HepG2 (cell line): ENCODE results near the gene EPHA2. TPM values are rescaled to one million over a fixed set of nuclear protein-coding genes. Genes with fewer than 3 reads are reported as not detected.

ENCODE experiments used
- DNMT1 ChIP-seq: sonication (generic); formaldehyde crosslinking; IDR thresholded peaks from 2 replicates; pipeline ENCODE4 v1.5.1; 2020; ENCODE audit warnings: mild to moderate bottlenecking, missing genetic modification reagents
- IRX3 ChIP-seq: sonication (generic); formaldehyde crosslinking; IDR thresholded peaks from 2 replicates; pipeline ENCODE4 v1.8.1; 2023; ENCODE audit warnings: mild to moderate bottlenecking, low read depth, missing genetic modification reagents, borderline replicate concordance
- NCOA5 ChIP-seq: sonication (generic); formaldehyde crosslinking; IDR thresholded peaks from 2 replicates; pipeline ENCODE4 v1.4.0; 2020; ENCODE audit warnings: missing genetic modification reagents
- NFAT5 ChIP-seq: sonication (generic); formaldehyde crosslinking; IDR thresholded peaks from 2 replicates; pipeline ENCODE4 v1.4.0; 2020; ENCODE audit warnings: missing genetic modification reagents
- RARA ChIP-seq: IDR thresholded peaks from 2 replicates; pipeline ENCODE4 v1.6.1; 2016; ENCODE audit warnings: missing genetic modification reagents, missing compliant biosample characterization
- TBX2 ChIP-seq: sonication (generic); formaldehyde crosslinking; IDR thresholded peaks from 2 replicates; pipeline ENCODE4 v1.5.0; 2020; ENCODE audit warnings: missing genetic modification reagents, mild to moderate bottlenecking, borderline replicate concordance
- THRA ChIP-seq: sonication (generic); formaldehyde crosslinking; IDR thresholded peaks from 2 replicates; pipeline ENCODE4 v1.4.0; 2020; ENCODE audit warnings: missing genetic modification reagents, borderline replicate concordance
- ZNF574 ChIP-seq: sonication (generic); formaldehyde crosslinking; IDR thresholded peaks from 2 replicates; pipeline ENCODE4 v1.4.0; 2020; ENCODE audit warnings: missing genetic modification reagents
- polyA plus RNA-seq, 8 experiments: library from polyadenylated mRNA; depleted of rRNA in 3 of 8; stranded (reverse) in 7 of 8; unstranded in 1 of 8; fragments of >200 nt; fragmentation: Illumina TruSeq in 4 of 8; extraction: Trizol in 4 of 8; gene quantifications; 2 replicates each; pipeline versions ENCODE4 v1.2.1 to v1.2.3, GENCODE V29; 2011 to 2016; ENCODE audit warnings: low read depth in 4 of 8, missing spikeins in 1 of 8, mixed read lengths in 1 of 8; ENCODE audit not compliant: insufficient read depth in 1 of 8
- total RNA-seq, 5 experiments: library from RNA; depleted of rRNA; stranded (reverse); fragments of >200 nt; fragmentation: Illumina TruSeq; extraction: Trizol; gene quantifications; 2 replicates each; pipeline ENCODE4 v1.2.3, GENCODE V29; 2016; ENCODE audit warnings: low read depth in 1 of 5
- TF ChIP-seq, protein P1 (sequence below): sonication (generic); formaldehyde crosslinking; IDR thresholded peaks from 2 replicates; pipeline ENCODE4; 2020; ENCODE audit warnings: missing genetic modification reagents, mild to moderate bottlenecking, borderline replicate concordance
- TF ChIP-seq, protein P2 (sequence below): sonication (generic); formaldehyde crosslinking; IDR thresholded peaks from 2 replicates; pipeline ENCODE4 v1.4.0; 2020; ENCODE audit warnings: mild to moderate bottlenecking, missing genetic modification reagents

EPHA2 gene
- total and polyA plus RNA-seq, 2 of the 13 experiments (the other 11 are each of a cell fraction or from before 2014, with no cell fraction given): 33.6 to 53.6 TPM

DNA sequence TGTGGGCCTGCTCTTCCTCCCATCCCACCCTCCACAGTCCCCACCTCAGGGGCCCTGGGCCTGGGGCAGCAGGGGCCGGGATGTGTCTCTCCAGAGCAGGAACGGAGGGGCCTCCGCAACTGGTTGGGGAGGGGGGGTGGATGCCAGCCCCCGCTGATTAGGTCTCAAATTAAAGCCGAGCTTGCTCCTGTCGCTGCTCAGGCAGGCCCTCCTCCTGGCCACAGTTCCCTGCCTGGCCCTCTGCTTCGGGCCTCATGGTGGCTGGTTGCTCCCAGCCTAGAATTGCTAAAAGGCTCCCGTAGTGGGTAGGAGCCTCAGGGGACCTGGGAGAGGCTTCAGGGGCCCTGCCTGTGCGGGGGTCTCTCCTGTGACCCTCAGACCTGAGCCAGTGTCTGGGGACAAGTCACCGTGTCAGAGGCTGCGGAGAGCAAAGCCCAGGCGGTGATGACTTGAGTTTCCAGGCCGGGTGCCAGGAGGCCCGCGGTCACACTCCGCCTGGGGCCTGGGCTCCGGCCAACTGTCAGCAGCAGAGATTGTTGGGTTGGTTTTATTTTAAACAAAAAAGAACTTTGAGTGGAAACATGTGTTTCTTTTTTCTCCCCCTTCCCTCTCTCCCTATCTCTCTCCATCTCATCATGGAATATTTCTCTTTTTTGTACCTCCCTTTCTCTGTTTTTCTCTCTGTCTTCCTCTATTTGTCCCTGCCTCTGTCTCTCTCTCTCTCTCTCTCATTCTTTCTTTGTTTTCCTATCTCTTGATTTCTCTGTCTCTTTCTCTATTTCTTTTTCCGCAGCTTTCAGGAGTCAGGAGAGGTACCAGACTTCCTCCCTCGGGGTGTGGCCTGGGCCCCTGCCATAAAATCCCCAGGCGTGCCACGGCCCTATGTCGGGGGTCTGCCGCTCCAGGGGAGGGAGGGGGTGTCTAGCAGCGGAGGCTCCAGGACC is 20.0 kb upstream of the EPHA2 start (continued):
- no peak for TF ChIP-seq NFAT5
- no peak for TF ChIP-seq DNMT1 (CRISPR knock-in tag)
- TF ChIP-seq, protein P1, sequence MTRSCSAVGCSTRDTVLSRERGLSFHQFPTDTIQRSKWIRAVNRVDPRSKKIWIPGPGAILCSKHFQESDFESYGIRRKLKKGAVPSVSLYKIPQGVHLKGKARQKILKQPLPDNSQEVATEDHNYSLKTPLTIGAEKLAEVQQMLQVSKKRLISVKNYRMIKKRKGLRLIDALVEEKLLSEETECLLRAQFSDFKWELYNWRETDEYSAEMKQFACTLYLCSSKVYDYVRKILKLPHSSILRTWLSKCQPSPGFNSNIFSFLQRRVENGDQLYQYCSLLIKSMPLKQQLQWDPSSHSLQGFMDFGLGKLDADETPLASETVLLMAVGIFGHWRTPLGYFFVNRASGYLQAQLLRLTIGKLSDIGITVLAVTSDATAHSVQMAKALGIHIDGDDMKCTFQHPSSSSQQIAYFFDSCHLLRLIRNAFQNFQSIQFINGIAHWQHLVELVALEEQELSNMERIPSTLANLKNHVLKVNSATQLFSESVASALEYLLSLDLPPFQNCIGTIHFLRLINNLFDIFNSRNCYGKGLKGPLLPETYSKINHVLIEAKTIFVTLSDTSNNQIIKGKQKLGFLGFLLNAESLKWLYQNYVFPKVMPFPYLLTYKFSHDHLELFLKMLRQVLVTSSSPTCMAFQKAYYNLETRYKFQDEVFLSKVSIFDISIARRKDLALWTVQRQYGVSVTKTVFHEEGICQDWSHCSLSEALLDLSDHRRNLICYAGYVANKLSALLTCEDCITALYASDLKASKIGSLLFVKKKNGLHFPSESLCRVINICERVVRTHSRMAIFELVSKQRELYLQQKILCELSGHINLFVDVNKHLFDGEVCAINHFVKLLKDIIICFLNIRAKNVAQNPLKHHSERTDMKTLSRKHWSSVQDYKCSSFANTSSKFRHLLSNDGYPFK (CRISPR knock-in tag): 0 out of 2 replicates have a peak, but pooled peaks have one; percentile 21
- TF ChIP-seq, protein P2, sequence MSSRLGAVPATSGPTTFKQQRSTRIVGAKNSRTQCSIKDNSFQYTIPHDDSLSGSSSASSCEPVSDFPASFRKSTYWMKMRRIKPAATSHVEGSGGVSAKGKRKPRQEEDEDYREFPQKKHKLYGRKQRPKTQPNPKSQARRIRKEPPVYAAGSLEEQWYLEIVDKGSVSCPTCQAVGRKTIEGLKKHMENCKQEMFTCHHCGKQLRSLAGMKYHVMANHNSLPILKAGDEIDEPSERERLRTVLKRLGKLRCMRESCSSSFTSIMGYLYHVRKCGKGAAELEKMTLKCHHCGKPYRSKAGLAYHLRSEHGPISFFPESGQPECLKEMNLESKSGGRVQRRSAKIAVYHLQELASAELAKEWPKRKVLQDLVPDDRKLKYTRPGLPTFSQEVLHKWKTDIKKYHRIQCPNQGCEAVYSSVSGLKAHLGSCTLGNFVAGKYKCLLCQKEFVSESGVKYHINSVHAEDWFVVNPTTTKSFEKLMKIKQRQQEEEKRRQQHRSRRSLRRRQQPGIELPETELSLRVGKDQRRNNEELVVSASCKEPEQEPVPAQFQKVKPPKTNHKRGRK (CRISPR knock-in tag): peak; percentile 94
- TF ChIP-seq NCOA5 (CRISPR knock-in tag): 0 out of 2 replicates have a peak, but pooled peaks have one; percentile 80
- peak; percentile 11; the same call in 1 of the 2 replicates for TF ChIP-seq TBX2
- TF ChIP-seq RARA (CRISPR knock-in tag): no peak
- no peak; the same call in 1 of the 2 replicates for TF ChIP-seq IRX3 (CRISPR knock-in tag)
- peak; percentile 37 for TF ChIP-seq ZNF574
- TF ChIP-seq THRA (CRISPR knock-in tag): no peak
